Transverse colon (tissue), 4 donors: ENCODE measurements around the gene HRH2. TPM values are rescaled to one million over a fixed set of nuclear protein-coding genes. Genes with fewer than 3 reads are reported as not detected.
A peak's percentile ranks its signal among the peaks of the same experiment; 100 is the strongest.

Experiments
- DNase-seq: peaks from one replicate; pipeline ENCODE4 v3.0.0-alpha.2; 2019
- H3K27ac ChIP-seq, 4 donors: fragments of 200-600 bp; sonication (generic); 2 replicates each; pipeline ENCODE4 v1.5.1; 2016 to 2018; ENCODE audit warnings: inconsistent platforms in 4 of 4
- H3K27me3 ChIP-seq: fragments of 200-600 bp; sonication (generic); 2 replicates; pipeline ENCODE4 v1.5.1; 2017; ENCODE audit warnings: inconsistent platforms
- H3K36me3 ChIP-seq, 4 donors: fragments of 200-600 bp; sonication (generic); 2 replicates each; pipeline ENCODE4 v1.5.1; 2017 to 2019; ENCODE audit warnings: inconsistent platforms in 4 of 4
- H3K4me1 ChIP-seq, 4 donors: fragments of 200-600 bp; sonication (generic); 2 replicates each; pipeline ENCODE4 v1.5.1; 2017 to 2020; ENCODE audit warnings: inconsistent platforms in 4 of 4
- H3K4me3 ChIP-seq, 4 donors: fragments of 200-600 bp; sonication (generic); 1 replicate in 1 of 4; 2 replicates in 3 of 4; pipeline versions ENCODE4 v1.5.1 to v1.6.1; 2017 to 2019; ENCODE audit warnings: inconsistent platforms in 4 of 4
- H3K9me3 ChIP-seq, 2 donors: fragments of 200-600 bp; sonication (generic); 2 replicates each; pipeline ENCODE4 v1.5.1; 2017 to 2019; ENCODE audit warnings: inconsistent platforms in 2 of 2
- EP300 ChIP-seq: sonication (generic); formaldehyde crosslinking; IDR thresholded peaks from one replicate; pipeline ENCODE4 v1.6.1; 2017; ENCODE audit warnings: antibody characterized with exemption, low read depth
- POLR2A ChIP-seq: fragments of 450-650 bp; IDR thresholded peaks from one replicate; pipeline ENCODE4 v1.6.1; 2016; ENCODE audit warnings: antibody characterized with exemption, mild to moderate bottlenecking, moderate library complexity
- POLR2AphosphoS5 ChIP-seq, 3 donors: sonication (generic); formaldehyde crosslinking; IDR thresholded peaks; one replicate each; pipeline ENCODE4 v1.6.1; 2016; ENCODE audit warnings: antibody characterized with exemption in 3 of 3
- WGBS, 2 donors: methylation state at CpG; one replicate each; pipeline ENCODE4 v1.1.5; 2018; ENCODE audit warnings: low coverage in 1 of 2; 5-methylcytosine and 5-hydroxymethylcytosine counted together
- in situ Hi-C, 4 donors: fragments of 200-750 bp; cut with MboI; loops; one replicate each; pipeline versions ENCODE4 v1.15.0 to v1.15.1; 2017; ENCODE audit warnings: low sequenced_read_pairs in 3 of 4, low pct_ligation_motif_present in 1 of 4, low pct_unique_long_range_greater_than_20kb in 1 of 4
- intact Hi-C: fragments of 100-400 bp; cut with DNase I; formaldehyde crosslinking; loops from one replicate; pipeline ENCODE4 v1.15.1; 2023; ENCODE audit warnings: low total_unique reads
- total RNA-seq, 4 donors: library from RNA; depleted of rRNA; stranded (reverse); fragments of >200 nt; gene quantifications; one replicate each; pipeline ENCODE4 v1.1.0, GENCODE V29; 2016
- TF ChIP-seq, protein P1 (sequence below), 5 experiments: fragments of 200-600 bp in 3 of 5; fragments of 450-650 bp in 2 of 5; sonication (generic) in 3 of 5; IDR thresholded peaks; 1 replicate in 2 of 5; 2 replicates in 3 of 5; pipeline ENCODE4 v1.5.1; 2016 to 2017; ENCODE audit warnings: antibody characterized with exemption in 5 of 5, inconsistent platforms in 3 of 5, mild to moderate bottlenecking in 2 of 5, moderate library complexity in 1 of 5

The HRH2 gene
- total RNA-seq, 4 donors from 2014 or later = 0.20 to 1.5 (median 0.74) TPM

DNA sequence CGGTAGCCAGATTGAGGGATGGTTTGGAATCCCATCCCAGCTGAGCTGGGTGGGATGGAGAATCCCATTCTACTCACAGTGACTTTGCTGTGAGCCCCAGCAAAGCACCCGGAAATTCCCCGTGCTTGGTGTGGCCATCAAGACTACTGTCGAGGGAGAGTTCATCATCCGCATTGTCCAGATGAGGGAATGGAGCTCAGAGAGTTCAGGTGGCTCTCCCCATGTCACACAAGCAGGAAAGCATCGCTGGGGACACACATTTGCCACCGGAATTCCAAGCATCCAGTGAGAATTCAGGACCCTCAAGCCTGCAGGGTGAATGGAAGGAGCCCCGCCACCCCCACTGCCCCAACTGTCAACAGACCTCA is 54.4 kb downstream of the HRH2 start:
- H3K4me1 ChIP-seq = no peaks in the 10 kb centered on the region
- no peak overlapping the region for H3K27ac ChIP-seq
- no peak for DNase-seq
- intact Hi-C loops = no loop called here
- no peaks in the 10 kb centered on the region for H3K36me3 ChIP-seq
- 79% methylated on average over 8 of the region's 8 CpGs; no CpG with 5 or more reads in 1 of the 2 donors for WGBS, 2 donors
- peaks cover 0 to 3% of the 10 kb centered on the region in 2 donors for H3K9me3 ChIP-seq
- no peak overlapping the region for H3K4me3 ChIP-seq
- in situ Hi-C loops = loop anchor here in 3 of 4 donors (10.0 kb wide), 1 partner anchor 177 kb away; no protein-coding TSS in a partner anchor
- H3K27me3 ChIP-seq = no peaks in the 10 kb centered on the region
- no peak for TF ChIP-seq POLR2AphosphoS5 (IDR thresholded peaks at IDR 0.05)
- no peak for TF ChIP-seq POLR2A
- TF ChIP-seq, protein P1, sequence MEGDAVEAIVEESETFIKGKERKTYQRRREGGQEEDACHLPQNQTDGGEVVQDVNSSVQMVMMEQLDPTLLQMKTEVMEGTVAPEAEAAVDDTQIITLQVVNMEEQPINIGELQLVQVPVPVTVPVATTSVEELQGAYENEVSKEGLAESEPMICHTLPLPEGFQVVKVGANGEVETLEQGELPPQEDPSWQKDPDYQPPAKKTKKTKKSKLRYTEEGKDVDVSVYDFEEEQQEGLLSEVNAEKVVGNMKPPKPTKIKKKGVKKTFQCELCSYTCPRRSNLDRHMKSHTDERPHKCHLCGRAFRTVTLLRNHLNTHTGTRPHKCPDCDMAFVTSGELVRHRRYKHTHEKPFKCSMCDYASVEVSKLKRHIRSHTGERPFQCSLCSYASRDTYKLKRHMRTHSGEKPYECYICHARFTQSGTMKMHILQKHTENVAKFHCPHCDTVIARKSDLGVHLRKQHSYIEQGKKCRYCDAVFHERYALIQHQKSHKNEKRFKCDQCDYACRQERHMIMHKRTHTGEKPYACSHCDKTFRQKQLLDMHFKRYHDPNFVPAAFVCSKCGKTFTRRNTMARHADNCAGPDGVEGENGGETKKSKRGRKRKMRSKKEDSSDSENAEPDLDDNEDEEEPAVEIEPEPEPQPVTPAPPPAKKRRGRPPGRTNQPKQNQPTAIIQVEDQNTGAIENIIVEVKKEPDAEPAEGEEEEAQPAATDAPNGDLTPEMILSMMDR (IDR thresholded peaks at IDR 0.05) = no peak
- TF ChIP-seq EP300 = no peak

DNA sequence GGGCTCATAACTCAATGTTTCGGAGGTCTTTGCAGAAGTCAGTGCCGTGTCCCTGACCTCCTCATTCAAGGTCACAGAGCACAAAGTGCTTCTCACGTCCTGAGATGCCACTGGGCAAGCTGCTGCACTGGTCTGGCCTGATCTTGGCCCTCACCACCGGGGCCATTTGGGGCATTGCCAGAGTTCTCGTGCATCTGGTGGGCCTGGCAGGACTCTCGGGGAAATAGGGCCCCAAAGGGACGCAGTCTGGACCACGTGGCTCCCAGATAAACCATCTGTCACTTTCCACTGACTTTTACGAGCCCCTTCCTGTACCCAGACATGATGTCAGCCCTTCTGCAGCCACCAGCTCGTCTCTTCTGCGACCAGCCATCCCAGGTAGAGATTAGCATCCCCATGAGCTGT is 54.8 kb downstream of the HRH2 start:
- WGBS, 2 donors = 24 to 33% methylated on average over 3 to 11 of the region's 11 CpGs
- peak; percentile 3 for DNase-seq
- in situ Hi-C loops (loop anchor here in 3 of 4 donors (10.0 kb wide), 1 partner anchor 178 kb away; no protein-coding TSS in a partner anchor), intact Hi-C loops (no loop called here)
- no peak overlapping the region for H3K4me3 ChIP-seq
- H3K4me1 ChIP-seq = no peaks in the 10 kb centered on the region
- H3K27ac ChIP-seq = no peak overlapping the region
- peaks cover 3% of the 10 kb centered on the region in 2 donors for H3K9me3 ChIP-seq
- no peaks in the 10 kb centered on the region for H3K36me3 ChIP-seq
- TF ChIP-seq POLR2A (no peak), POLR2AphosphoS5 (IDR thresholded peaks at IDR 0.05) (no peak), EP300 (no peak)
- TF ChIP-seq, protein P1 (IDR thresholded peaks at IDR 0.05) = no peak
- H3K27me3 ChIP-seq = no peaks in the 10 kb centered on the region

DNA sequence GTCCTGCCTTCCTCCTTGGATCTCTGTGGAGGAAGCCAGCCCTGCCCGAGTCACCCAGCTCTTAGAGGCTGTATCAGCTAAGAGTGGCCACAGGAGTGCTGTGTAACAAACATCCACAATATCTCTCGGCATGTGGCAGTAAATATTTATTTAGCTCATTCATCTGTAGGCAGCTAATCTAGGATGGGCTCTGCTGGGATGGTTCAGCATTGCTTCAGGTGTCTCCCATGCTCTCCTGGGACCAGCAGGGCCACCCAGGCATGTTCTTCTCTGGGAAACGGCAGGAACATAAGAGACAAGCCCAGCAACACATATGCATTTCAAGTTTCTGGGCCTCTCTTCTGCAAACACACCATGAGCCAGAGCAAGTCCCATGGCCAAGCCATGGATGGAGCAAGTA is 56.1 kb downstream of the HRH2 start:
- WGBS, 2 donors = 86% methylated on average over 3 of the region's 3 CpGs; no CpG with 5 or more reads in 1 of the 2 donors
- in situ Hi-C loops = loop anchor here in 3 of 4 donors (10.0 kb wide), 1 partner anchor 179 kb away; no protein-coding TSS in a partner anchor
- Histone ChIP-seq H3K27me3 (no peaks in the 10 kb centered on the region), H3K4me1 (no peaks in the 10 kb centered on the region), H3K4me3 (no peak overlapping the region), H3K27ac (no peak overlapping the region), H3K9me3 (peaks cover 3% of the 10 kb centered on the region in 2 donors), H3K36me3 (no peaks in the 10 kb centered on the region)
- intact Hi-C loops = no loop called here
- DNase-seq = no peak
- no peak for TF ChIP-seq POLR2A
- TF ChIP-seq EP300 = no peak
- TF ChIP-seq, protein P1 (IDR thresholded peaks at IDR 0.05) = no peak
- TF ChIP-seq POLR2AphosphoS5 (IDR thresholded peaks at IDR 0.05) = no peak

DNA sequence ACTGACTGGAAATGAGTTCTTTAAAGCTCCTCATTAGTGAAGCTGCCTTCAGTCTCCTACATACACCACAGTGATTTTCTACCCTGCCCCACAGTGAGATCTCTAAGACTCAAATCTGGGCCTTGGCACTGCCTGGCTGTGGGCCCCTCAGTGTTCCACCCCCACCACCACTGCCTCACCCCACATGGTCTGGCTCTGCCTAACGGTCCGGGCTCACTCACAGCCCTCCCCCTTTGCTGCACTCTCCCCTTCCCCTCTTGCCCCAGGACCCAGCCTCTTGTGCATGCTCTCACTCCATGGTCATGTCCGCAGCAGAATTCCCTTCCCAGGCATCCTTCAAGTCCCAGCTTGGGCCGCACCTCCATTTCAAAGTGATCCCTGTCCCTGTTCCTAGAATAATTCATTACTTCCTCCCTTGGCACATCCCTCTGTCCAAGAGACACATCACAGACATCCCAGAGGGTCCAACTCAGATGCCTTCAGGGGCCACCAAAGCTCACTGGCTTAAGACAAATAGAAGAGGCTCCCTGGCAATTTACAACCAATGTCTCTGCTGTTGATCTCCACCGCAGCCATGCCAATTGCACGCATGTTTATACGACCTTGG is 56.7 kb downstream of the HRH2 start:
- Histone ChIP-seq H3K9me3 (peaks cover 3% of the 10 kb centered on the region in 2 donors), H3K27ac (no peak overlapping the region), H3K4me3 (no peak overlapping the region), H3K36me3 (no peaks in the 10 kb centered on the region), H3K27me3 (no peaks in the 10 kb centered on the region), H3K4me1 (no peaks in the 10 kb centered on the region)
- in situ Hi-C loops (loop anchor here (5.0 to 10.0 kb wide), 2 partner anchors 180 to 182 kb away; no protein-coding TSS in a partner anchor), intact Hi-C loops (no loop called here)
- 88 to 92% methylated on average over 2 to 7 of the region's 7 CpGs for WGBS, 2 donors
- DNase-seq = peak; percentile 3
- TF ChIP-seq, protein P1 (IDR thresholded peaks at IDR 0.05) = no peak
- TF ChIP-seq POLR2AphosphoS5 (IDR thresholded peaks at IDR 0.05) (no peak), POLR2A (no peak), EP300 (no peak)
